Stimulated activated CD4-positive, alpha-beta T cell treated with anti-CD3 and anti-CD28 coated beads, Interleukin-1b, Interleukin-23, amount 100 ng/mL, for 1 hour (primary cell): ENCODE measurements around the gene LIX1L.

Experiments
- DNase-seq, 2 donors: peaks; one replicate each; pipeline ENCODE4 v3.0.0-alpha.2; 2020; ENCODE audit warnings: low read depth in 2 of 2

The LIX1L gene

DNA sequence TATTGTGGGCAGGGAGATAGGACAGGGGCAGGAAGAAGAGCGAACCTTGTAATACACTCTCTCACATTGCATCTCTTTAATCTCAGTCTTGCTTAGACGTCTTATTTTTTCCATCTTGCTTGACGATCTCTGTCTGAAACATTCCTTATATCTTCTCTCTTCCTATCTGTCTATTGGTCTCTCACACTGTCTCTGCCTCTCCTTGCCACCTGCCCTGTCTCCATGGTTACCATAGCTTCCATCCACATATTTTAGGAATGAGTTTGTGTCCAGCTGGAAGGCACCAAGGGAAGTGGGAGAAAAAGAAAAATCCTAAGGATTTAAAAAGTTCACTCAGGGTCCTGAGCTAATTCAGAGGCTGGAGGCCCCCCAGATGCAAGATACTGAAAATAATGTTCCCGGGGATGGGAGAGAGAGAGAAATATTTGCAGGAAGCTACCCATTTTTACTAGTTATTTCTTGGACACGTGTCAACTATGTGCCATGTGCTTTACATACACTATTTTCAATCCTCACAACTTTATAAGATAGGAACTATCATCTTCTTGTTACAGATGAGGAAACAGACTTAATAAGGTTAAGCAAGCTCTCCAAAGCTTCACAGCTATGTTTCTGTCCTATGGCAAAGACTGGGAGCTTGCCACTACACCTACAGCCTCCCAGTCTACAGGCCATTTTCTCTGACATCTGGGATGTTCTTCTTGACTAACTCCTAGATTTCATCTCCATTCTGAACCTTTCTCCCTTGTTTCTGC, 5.6 kb upstream of the LIX1L start:
- DNase-seq, result no peak

DNA sequence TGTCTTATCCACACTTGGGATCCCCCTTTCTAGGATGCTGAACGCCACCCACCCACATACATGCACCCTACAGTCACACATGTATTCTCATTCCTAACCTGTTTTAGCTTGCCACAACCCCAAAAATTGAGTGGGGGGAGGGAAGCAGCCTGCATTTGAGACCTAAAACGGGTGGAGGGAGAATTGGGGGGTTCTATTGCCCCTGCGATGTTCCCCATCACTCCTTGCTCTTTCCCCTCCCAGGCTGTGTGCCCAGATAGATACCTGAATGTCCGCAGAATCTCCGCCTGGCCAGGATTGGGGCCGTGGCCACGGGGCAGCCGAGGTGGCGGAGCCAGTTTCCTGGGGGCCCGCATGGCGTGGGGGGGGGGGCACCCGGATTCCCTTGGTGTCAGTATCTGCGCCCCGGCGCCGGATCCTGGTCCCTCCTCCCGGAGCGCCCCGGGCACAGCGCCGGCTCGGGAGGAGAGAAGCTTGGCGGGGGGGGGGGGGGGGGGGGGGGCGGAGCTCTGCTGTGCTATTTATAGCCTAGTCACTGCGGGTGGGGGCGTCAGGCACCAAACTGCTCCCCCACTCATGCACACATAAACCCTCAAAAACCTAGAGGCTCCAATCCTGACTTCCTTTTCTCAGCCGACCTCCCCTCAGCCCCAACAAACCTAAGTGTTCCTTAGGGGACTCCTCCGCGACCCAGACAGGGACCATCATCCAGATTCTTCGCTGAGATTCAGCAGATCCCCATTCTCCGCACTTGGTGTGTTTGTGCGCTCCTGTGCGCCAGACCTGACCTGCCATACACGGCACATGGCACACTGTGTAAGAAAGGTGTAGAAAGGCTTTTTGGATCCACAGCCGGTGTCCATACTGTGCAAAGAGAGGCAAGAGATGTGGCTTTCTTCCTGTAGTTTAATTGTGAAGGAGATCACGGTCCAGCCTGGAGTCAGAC, 4.6 kb upstream of the LIX1L start:
- no peak for DNase-seq

DNA sequence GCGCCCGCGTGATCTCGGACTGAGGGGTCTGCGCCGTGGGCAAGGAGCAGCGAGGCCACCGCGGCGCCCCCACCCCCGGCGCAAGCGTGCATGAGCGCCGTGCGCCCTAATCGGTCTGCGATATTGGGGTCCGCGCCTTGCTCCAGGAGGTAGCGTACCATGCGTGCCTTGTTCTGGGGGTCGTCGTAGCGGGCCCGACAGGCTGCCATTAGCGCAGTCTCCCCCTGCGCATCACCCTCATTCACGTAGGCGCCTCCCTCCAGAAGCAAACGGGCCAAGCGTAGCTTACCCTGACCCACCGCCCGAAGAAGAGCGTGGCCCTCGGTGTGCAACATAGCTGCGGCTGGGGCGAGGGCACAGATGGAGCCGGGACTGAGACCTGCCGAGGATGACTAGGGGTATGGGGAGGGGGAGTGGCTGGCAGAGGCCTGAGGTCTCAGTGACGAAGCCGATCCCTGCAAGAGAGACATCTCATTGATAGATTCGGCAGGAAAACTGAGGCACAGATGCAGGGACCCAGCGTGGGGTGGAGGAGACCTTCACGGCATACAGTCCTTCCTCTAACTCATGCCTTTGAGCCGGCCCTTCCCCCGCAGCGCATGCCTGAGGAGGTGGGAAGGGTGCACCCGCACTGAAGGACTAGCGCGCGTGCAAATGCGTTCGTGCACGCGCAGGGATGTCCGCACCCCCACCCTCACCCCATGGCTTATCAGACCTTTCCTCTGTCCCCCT, 3.8 kb upstream of the LIX1L start:
- peak in 1 of 2 donors; percentile 30 for DNase-seq

DNA sequence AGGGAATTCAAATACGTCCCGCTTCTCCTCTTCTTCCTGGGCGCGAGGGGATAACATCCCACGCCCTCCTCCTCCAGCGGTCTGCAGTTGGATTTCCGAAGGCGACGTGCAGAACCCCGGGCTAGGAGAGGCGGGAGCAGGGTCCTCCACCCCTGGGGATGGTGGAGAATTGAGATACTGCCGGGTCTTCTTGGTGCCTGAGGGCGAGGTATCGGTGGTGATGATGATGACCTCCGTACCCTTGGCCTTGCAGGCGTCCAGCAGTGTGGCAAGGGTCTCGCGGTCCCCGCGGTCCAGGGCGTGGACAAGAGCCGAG, 3.2 kb upstream of the LIX1L start:
- no peak for DNase-seq

DNA sequence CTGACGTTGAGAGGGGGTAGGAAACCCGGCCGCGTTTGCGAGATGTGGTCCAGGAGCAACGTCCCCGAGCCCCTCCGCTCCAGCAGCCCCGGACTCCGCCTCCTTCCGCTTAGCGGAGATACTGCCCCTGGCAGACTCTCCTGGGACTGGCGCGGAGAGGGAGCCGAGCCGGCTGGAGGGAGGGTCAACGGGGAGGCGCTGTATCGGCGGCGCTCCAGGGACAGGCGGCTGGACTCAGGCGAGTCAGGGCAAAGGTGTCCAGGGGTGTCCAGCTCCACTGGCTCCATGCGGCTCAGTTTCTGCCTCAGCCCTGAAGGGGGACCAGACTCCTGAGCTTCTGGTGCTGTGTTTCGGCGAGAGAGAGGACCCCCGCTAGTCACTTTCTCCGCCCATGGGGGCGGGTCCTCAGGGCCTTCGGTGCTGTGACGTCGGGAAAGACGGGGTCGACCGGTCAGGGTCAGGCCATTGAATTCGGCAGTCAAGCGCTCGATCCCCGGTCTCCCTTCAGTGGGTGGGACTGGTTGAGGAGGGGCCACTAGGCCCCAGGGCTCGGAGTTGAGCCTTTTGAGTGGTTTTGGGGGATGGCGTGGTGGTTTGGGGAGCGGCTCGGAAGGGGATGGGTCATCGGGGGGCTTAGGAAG, 2.8 kb upstream of the LIX1L start:
- DNase-seq, result no peak

DNA sequence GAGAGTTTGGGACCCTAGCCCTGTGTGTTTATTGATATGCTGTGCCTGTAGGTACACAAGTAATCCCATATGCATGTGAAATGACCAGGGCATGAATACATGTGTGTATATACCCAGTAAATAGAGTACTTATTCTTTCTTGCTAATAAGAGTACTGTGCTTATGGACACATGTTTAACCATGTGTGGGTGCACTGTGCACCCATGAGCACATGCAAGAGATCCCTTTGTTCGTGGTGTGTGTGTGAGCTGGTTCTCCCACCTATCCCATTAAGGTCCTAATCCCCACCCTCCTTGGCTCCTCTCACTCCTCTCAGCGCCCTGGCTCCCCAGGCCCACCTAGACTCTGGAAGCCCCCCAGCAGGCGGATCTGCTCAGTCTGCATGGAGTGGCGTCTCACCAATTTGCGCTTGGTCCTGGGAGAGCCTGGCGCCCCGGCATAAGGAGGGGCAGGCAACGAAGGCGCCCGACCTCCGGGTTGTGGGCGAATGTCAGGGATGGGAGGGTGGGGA, 2.2 kb upstream of the LIX1L start:
- no peak for DNase-seq

DNA sequence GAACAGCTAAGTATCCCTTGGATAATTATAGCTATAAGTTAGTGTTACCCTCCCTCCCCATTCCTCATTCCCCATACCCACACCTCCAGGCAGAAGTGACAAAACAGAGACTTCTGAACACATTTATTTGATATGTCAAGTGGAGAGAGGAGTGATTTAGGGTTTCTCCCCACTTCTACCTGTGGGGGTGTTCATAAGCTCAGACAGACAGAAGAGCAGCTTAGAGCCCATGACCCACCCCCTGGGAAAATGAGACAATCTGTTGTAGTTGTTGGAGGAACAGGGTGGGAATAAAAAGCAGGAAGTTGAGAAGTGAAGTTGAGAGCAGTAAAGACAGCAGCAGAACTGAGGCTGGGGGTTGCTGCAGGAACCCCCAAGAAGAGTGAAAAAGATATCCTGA, 1.5 kb upstream of the LIX1L start:
- no peak for DNase-seq

DNA sequence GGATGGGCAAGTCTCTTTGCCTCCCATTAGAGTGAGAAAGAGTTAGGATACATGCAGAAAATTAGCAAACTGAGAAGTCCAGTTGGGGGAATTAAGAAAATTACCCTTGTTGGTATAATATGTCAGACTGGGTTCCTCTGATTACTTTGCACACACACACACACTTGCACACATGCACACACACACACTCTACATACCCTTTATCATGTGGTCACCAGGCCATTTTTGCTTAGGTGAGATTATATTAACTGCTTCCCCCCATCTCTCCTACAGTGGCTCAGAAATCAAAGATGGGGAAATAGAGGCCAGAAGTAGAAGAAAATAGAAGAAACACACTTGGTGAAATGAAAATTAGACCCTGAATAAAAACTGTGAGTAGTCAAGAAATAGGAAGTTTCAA, 917 bp upstream of the LIX1L start:
- no peak for DNase-seq

DNA sequence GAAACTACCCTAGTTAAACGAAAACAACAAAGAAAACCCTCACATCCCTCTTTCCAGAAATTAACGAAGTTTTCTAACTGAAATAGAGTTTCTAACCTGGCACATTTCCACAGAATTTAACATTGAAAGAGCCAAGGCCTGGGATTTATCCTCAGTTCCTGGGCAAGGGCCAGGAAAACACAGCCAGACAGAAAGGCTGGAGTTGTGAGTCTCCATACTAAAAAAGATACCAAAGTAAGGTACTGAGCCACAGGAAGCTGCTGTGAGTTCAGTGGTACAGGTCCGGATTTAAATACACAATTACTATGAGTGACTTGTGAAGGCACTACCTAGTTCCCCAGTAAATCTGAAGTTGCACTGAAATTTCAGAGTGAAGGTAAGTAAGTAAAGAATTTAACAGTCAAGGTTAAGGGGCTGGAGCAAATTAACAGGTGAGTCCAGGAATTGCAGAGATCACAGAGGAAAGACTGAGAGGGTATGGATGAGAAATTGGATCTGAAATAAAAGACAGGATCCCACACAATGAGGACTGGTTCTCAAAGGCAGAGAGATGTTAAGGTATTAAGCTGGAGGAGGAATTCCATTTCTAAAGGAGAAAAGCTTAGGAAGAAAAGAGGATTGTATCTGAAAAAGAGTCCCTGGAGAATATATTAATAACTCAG, 905 bp downstream of the LIX1L start:
- no peak for DNase-seq

DNA sequence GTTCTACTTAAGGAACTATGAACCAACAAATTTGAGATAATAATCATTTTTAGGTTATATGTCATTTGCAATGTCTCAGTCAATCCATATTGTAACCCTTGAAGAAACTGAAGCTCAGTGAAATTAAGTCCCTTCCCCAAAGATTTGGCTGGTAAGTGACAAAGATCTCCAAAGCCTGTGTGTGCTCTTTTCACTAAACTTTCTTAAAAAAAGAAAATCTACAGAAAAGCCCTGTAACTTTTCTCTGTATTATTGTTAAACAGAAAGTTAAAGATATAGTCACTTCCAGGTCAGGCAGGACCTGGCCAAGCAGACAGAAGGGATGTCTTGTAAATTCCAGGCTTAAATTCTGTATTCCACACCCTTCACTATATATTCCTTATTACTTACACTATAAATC, 1.5 kb downstream of the LIX1L start:
- no peak for DNase-seq

DNA sequence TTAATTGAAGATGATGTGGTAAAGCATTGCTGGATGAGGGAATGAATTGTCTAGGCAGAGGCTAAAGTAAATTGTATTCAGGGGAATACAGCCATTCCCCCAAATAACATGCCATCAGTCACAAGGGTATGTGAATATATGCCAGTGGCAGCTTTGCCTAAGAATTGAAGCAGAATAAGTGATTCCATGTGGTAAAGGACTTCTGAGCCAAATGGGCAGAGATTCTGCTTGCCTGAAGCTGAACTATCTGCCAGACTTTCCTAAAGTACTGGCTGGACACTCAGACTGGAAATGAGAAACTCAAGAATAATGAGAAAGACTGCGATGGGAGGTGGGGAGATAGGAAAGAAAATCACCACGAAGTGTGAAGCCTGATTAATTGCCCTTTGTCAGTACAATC, 2.4 kb downstream of the LIX1L start:
- DNase-seq, result no peak

DNA sequence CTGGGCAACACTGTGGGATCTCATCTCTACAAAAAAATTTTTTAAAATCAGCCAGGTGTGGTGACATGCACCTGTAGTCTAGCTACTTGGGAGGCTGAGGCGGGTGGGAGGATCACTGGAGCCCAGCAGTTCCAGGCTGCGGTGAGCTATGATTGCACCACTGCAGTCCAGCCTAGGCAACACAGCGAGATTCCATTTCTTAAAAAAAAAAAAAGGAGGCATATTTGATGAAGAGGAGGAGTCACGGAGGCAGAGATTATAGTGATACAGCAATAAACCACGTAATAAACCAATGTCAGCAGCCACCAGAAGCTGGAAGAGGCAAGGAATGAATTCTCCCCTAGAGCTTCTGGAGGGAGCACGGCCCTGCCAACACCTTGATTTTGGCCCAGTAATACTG, 4.0 kb downstream of the LIX1L start:
- DNase-seq, result no peak

DNA sequence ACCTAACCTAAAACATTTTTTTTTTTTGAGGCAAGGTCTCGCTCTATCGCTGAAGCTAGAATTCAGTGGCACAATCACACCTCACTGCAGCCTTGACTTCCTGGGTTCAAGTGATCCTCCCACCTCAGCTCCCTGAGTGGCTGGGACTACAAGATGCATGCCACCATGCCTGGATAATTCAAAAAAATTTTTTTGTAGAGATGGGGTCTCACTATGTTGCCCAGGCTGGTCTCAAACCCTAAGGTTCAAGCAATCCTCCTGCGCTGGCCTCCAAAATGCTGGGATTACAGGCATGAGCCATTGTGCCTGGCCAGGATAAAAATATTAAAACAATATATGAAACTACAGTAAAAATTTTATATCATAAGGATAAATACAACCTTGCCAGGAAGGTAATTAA, 4.9 kb downstream of the LIX1L start:
- DNase-seq, result no peak

DNA sequence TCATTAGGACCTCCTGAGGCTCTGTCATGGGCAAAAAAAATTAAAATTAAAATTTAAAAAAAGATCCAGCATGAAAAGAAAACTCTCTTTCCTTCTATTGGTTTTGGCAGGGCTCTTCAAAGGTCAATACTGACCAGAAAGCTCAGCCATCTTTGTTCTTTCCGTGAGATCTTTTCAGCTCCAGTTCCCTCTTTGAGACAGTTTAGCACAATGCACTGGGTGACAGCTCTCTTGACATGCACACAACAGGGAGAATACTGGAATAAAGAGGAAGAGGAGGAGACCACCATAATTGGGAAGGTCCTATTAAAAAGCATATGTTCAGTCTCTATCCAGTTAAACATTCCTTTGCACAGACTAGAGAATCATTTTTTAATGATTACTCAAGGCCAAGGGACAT, 6.3 kb downstream of the LIX1L start:
- DNase-seq, result no peak

DNA sequence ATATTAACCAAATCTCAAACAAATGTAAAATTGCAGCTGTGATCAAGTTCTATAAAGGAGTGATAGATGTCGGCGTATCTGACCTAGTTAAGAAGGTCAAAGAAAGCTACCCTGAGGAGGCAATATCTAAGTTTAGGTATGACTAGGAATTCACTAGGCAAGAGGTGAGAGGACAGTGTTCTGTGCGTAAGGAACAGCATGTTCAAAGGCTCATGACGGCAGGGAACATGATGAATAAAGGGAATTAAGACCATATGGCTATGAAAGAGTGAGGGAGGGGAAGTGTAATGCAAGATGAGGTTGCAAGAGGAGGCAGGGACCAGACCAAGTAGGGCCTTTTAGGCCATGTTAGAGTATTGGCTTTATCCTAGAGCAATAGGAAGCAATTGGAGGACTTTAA, 8.6 kb downstream of the LIX1L start:
- no peak for DNase-seq

DNA sequence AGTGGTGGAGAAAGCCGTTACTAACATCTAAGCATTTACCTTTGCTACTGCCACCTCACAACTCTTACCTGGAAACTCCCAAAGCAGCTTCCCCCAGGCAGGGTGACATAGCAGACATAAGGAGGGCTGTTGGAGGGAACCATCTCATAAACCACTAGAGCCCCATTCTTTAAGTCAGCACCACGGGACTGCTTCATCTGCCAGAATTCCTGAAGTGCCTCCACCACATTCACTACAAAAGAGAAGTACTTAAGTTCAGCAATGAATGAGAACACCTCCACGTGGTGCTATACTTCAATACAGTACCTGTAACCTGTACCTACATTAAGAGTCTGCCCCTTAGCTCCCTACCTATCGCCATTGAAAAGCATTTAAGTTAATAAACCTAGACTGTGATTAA, 10.3 kb downstream of the LIX1L start:
- DNase-seq, result no peak

DNA sequence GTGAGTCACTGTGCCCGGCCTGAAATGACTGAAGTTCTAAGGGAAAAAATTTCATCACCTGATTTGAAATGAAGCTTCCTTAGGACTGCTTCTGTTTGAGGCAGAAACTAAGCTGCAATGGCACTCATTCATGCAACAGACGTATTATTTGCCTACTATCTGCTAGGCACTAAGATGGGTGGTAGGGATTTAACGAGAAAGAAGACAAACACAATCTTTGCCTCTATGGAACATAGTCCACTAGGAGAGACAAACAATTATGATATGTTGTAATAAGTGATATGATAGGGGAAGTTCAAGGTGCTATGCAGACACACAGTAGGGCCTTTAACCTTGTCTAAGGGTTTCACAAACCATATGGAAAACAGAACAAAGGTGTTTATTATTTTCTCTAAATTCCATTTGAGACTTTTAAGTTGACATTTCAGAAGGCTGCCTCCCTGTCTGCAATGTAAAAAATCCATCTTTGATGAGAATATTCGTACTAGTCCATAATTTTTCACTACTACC, 11.3 kb downstream of the LIX1L start:
- DNase-seq, result no peak

DNA sequence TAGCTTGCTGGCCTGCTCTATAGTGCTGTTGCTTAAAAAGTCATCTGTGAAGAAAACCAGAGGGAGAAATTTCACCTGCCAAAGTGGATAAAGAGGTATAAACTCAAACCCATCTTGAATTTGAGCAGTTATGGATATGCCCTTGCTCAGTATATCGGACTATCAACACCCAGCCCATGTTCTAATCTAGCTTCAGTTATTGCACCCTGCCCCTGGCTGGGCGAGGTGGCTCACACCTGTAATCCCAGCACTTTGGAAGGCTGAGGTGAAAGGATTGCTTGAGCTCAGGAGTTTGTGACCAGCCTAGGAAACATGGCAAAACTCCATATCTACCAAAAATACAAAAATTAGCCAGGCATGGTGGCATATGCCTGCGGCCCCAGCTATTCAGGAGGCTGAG, 13.3 kb downstream of the LIX1L start:
- no peak for DNase-seq

DNA sequence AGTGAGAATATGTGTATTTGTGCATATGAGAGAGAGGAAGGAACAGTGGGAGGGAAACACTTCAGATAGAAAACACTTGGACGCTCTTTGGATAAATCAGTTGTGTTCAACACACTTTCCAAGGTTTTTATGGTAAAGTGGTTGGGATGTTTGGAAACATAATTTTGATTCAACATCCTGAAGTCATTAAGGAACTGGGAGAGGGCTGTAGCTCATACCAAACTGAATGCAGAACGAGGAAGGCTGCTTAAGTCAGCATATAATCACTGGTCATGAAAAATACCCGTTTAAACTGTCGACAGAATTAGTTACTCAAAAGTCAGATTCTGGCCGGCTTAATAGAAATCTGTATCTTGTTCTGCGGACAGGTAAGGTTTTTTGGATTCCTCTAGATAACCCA, 14.9 kb downstream of the LIX1L start:
- DNase-seq, result no peak

DNA sequence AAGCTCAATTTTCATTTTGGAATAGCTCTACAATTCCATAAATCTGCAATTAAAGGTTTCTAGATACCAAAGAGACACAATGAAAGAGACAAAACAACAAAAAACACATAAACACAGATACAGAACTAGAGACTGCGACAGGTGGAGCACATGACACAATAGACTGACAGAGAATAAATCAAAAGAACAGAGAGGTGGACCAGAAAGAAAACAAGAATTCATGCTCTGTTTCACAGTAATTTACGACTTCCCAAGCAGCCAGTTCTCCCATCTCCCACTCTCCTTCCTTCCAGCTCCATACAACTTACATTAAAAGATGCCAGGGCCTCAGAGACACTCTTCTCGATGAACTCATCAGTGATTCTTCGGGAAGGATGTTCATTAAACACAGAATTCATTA, 15.4 kb downstream of the LIX1L start:
- DNase-seq, result no peak

DNA sequence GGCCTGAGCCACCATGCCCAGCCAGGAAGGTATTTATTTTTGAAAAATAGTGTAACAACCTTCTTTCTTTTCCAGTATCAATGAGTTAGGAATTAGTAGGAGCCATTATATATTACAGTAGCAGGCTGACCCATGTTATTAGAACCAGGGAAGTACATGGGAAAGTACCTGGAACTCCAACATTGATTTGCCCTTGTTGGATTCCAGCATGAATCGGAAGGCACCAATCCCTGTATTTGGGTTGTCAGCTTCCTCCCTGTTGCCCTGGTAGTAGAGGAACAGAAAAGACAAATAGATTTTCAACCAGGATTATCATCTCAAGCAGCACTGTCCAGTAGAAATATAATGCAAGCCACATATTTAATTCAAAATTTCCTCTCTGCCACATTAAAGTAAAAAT, 20.4 kb downstream of the LIX1L start:
- no peak for DNase-seq
